ENCODE results near the gene DSN1.

- TF ChIP-seq CTCF (optimal IDR thresholded peaks at IDR 0.05 in 1 of 3, IDR thresholded peaks at IDR 0.05 in 1 of 3, conservative IDR thresholded peaks at IDR 0.05 in 1 of 3; ENCODE audit: extremely low read depth in 1 of 3, insufficient read depth in 2 of 3, low read length in 3 of 3) (no peak), EZH2 (IDR thresholded peaks at IDR 0.05; ENCODE audit: low read length) (no peak)
These were observed 32.5 kb downstream of the DSN1 start for GRCh38 chr20:36741072-36741471.
